ENCODE data around the gene TTYH3. TPM values are rescaled to one million over a fixed set of nuclear protein-coding genes. Genes with fewer than 3 reads are reported as not detected.

Gene TTYH3
- total RNA-seq, 2 donors from 2014 or later: 145 to 152 TPM

GRCh38 chr7:2701832-2702593 lies 70.2 kb downstream of the TTYH3 start:
- no peak overlapping the region for H3K27ac Mint-ChIP-seq
- no peaks in the 10 kb centered on the region for H3K9me3 Mint-ChIP-seq
- no peaks in the 10 kb centered on the region for H3K36me3 Mint-ChIP-seq (ENCODE audit: low read depth)
- Histone ChIP-seq H3K4me1 (ENCODE audit: control insufficient read depth, insufficient read depth, low read length) (no peaks in the 10 kb centered on the region), H3K27ac (ENCODE audit: low read depth, low read length) (no peak overlapping the region), H3K27me3 (ENCODE audit: control insufficient read depth, insufficient read depth, low read length, poor library complexity, severe bottlenecking) (no peaks in the 10 kb centered on the region), H3K9ac (ENCODE audit: extremely low read depth, low read length, poor library complexity, severe bottlenecking) (no peak overlapping the region), H3K4me3 (ENCODE audit: low read length) (no peak overlapping the region), H3K36me3 (ENCODE audit: control insufficient read depth, insufficient read depth, low read length) (no peaks in the 10 kb centered on the region), H3K9me3 (ENCODE audit: control insufficient read depth, low read length) (no peaks in the 10 kb centered on the region)
- DNase-seq: no peak
- H3K4me3 Mint-ChIP-seq: no peak overlapping the region
- H3K4me1 Mint-ChIP-seq: peaks cover 9% of the 10 kb centered on the region
- 90 to 91% methylated on average over 9 to 12 of the region's 12 CpGs for WGBS, 2 experiments (ENCODE audit: insufficient coverage in 1 of 2, insufficient read length in 1 of 2)
- H3K27me3 Mint-ChIP-seq (ENCODE audit: insufficient read depth): no peaks in the 10 kb centered on the region
- TF ChIP-seq CTCF (conservative IDR thresholded peaks at IDR 0.05): no peak

- H3K27ac Mint-ChIP-seq: no peak overlapping the region
- H3K4me1 Mint-ChIP-seq: peaks cover 14% of the 10 kb centered on the region
- H3K27me3 ChIP-seq (ENCODE audit: control insufficient read depth, insufficient read depth, low read length, poor library complexity, severe bottlenecking): no peaks in the 10 kb centered on the region
- 96 to 97% methylated on average over 9 to 22 of the region's 22 CpGs for WGBS, 2 experiments (ENCODE audit: insufficient coverage in 1 of 2, insufficient read length in 1 of 2)
- no peak for TF ChIP-seq CTCF (conservative IDR thresholded peaks at IDR 0.05)
- H3K9ac ChIP-seq (ENCODE audit: extremely low read depth, low read length, poor library complexity, severe bottlenecking): no peak overlapping the region
- H3K4me3 Mint-ChIP-seq: no peak overlapping the region
- H3K36me3 ChIP-seq (ENCODE audit: control insufficient read depth, insufficient read depth, low read length): no peaks in the 10 kb centered on the region
- H3K4me1 ChIP-seq (ENCODE audit: control insufficient read depth, insufficient read depth, low read length): no peaks in the 10 kb centered on the region
- H3K27ac ChIP-seq (ENCODE audit: low read depth, low read length): no peak overlapping the region
- no peak overlapping the region for H3K4me3 ChIP-seq (ENCODE audit: low read length)
- no peaks in the 10 kb centered on the region for H3K9me3 ChIP-seq (ENCODE audit: control insufficient read depth, low read length)
- H3K27me3 Mint-ChIP-seq (ENCODE audit: insufficient read depth): no peaks in the 10 kb centered on the region
- no peaks in the 10 kb centered on the region for H3K9me3 Mint-ChIP-seq
- DNase-seq: peak; percentile 46
- H3K36me3 Mint-ChIP-seq (ENCODE audit: low read depth): no peaks in the 10 kb centered on the region
Measured at GRCh38 chr7:2702594-2702957, 70.8 kb downstream of the TTYH3 start.

GRCh38 chr7:2705371-2706096 lies 73.7 kb downstream of the TTYH3 start:
- Mint-ChIP-seq H3K9me3 (no peaks in the 10 kb centered on the region), H3K27ac (no peak overlapping the region), H3K4me1 (peaks cover 17% of the 10 kb centered on the region), H3K27me3 (ENCODE audit: insufficient read depth) (no peaks in the 10 kb centered on the region), H3K4me3 (no peak overlapping the region), H3K36me3 (ENCODE audit: low read depth) (no peaks in the 10 kb centered on the region)
- TF ChIP-seq CTCF (conservative IDR thresholded peaks at IDR 0.05): no peak
- Histone ChIP-seq H3K4me1 (ENCODE audit: control insufficient read depth, insufficient read depth, low read length) (no peaks in the 10 kb centered on the region), H3K9me3 (ENCODE audit: control insufficient read depth, low read length) (no peaks in the 10 kb centered on the region), H3K27me3 (ENCODE audit: control insufficient read depth, insufficient read depth, low read length, poor library complexity, severe bottlenecking) (no peaks in the 10 kb centered on the region), H3K27ac (ENCODE audit: low read depth, low read length) (no peak overlapping the region), H3K4me3 (ENCODE audit: low read length) (no peak overlapping the region), H3K36me3 (ENCODE audit: control insufficient read depth, insufficient read depth, low read length) (no peaks in the 10 kb centered on the region), H3K9ac (ENCODE audit: extremely low read depth, low read length, poor library complexity, severe bottlenecking) (no peak overlapping the region)
- peak; percentile 35 for DNase-seq
- WGBS, 2 experiments (ENCODE audit: insufficient coverage in 1 of 2, insufficient read length in 1 of 2): 86 to 87% methylated on average over 12 to 14 of the region's 14 CpGs

Data from endodermal cell (in vitro differentiated cells).